Measurements from ENCODE around the gene COX15. TPM values are rescaled to one million over a fixed set of nuclear protein-coding genes. Genes with fewer than 3 reads are reported as not detected.

Gene COX15
- total RNA-seq, 1 donor from 2014 or later, result 30.3 TPM

DNA sequence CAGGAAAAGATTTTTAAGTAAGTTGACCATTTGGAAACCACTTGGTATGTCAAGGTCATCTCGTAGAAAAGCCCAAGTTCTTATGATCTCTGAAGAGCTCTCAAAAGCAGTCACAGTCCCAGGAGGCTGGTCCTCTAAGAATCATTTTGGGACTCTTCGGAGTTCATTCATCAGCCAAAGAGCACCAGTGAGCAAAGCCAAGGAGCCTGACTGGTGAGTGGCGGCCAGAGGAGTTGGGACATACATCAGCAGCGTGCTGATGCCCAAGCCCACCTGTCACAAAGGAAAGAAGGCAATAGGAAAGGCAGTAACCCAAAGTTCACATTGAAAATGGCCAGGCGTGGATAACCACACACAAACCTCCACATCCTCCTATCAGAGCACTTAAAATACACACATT lies 17.5 kb downstream of the COX15 start:
- no peak overlapping the region for H3K9ac ChIP-seq (ENCODE audit: low read depth in 1 of 3, low read length in 3 of 3)
- no peaks in the 10 kb centered on the region for H3K27me3 ChIP-seq (ENCODE audit: control insufficient read depth in 3 of 3, insufficient read depth in 3 of 3, low read length in 3 of 3)
- no peaks in the 10 kb centered on the region for H3K4me1 ChIP-seq (ENCODE audit: control insufficient read depth in 3 of 3, insufficient read depth in 3 of 3, low read length in 3 of 3)
- H3K9me3 ChIP-seq (ENCODE audit: control insufficient read depth in 3 of 3, low read length in 3 of 3), result no peaks in the 10 kb centered on the region
- no peak overlapping the region for H3K27ac ChIP-seq (ENCODE audit: low read depth, low read length)
- H3K36me3 ChIP-seq (ENCODE audit: control insufficient read depth in 3 of 3, insufficient read depth in 3 of 3, low read length in 3 of 3), result peaks cover 37 to 67% (median 39%) of the 10 kb centered on the region in 3 donors
- H3K4me3 ChIP-seq (ENCODE audit: low read length in 3 of 3), result no peak overlapping the region

DNA sequence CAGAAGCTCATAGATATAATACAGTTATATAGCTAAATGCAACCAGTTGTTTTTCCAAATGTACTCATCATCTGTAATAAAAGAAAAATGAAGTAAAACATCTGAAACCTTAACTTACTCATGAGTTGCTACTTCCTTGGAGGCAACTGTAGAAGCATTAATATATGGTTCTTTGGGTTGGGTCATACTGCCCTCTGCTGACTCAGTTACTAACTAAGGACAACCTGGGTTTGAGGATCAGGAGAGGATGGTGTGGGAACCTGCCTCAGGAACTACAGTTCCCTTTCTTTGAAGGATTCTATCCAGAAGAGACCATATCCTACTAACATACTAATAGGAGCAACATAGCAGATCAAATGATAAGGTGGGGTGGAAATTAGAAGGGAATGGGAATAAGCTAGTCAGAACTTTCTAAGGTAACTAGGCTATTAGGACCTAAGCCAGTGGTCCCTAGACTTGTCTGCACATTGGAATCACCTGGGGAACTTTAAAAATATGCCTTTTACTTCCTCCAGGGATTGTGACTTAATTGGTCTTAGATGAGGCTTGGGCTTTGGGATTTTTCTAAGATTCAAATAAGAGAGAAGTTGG lies 20.7 kb downstream of the COX15 start:
- no peaks in the 10 kb centered on the region for H3K27me3 ChIP-seq (ENCODE audit: control insufficient read depth in 3 of 3, insufficient read depth in 3 of 3, low read length in 3 of 3)
- H3K4me1 ChIP-seq (ENCODE audit: control insufficient read depth in 3 of 3, insufficient read depth in 3 of 3, low read length in 3 of 3), result no peaks in the 10 kb centered on the region
- no peak overlapping the region for H3K4me3 ChIP-seq (ENCODE audit: low read length in 3 of 3)
- no peak overlapping the region for H3K27ac ChIP-seq (ENCODE audit: low read depth, low read length)
- H3K36me3 ChIP-seq (ENCODE audit: control insufficient read depth in 3 of 3, insufficient read depth in 3 of 3, low read length in 3 of 3), result peaks cover 15 to 42% (median 19%) of the 10 kb centered on the region in 3 donors
- H3K9me3 ChIP-seq (ENCODE audit: control insufficient read depth in 3 of 3, low read length in 3 of 3), result no peaks in the 10 kb centered on the region
- no peak overlapping the region for H3K9ac ChIP-seq (ENCODE audit: low read depth in 1 of 3, low read length in 3 of 3)

DNA sequence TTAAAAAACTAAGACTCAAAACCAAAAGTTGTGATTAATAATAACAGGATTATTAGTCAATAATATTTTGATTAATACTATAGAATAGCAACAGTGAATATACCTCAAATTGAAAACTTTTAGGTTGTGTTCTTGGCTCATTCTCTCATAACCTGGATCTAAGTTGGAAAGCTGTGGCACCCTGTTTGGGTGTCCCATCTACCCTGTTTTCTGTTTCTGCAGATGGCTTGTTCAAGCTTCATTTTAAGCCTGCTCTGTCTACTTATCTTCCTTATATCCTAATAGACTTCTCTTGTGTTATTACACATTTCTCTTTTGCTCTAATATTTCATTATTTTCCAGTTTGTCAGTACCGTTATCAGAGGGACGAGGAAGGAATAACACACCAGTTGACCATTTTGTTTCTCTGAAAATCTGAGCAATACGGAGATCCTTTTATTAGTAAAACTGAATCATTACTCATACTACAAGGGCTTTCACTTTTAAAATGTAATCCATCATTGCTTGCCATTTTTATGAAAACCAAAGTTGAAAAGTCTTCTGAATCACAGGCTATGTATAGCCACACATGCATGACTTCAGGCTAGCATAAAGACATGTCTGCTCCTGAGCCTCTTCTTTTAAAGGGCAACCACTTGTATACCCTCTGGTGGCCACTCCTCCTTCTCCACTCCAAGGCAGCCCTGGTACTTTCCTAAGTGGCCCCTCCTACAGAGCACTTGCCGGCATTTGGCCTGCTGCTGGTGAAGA lies 22.3 kb downstream of the COX15 start:
- Histone ChIP-seq H3K9me3 (ENCODE audit: control insufficient read depth in 3 of 3, low read length in 3 of 3) (no peaks in the 10 kb centered on the region), H3K4me3 (ENCODE audit: low read length in 3 of 3) (no peak overlapping the region), H3K27ac (ENCODE audit: low read depth, low read length) (no peak overlapping the region), H3K36me3 (ENCODE audit: control insufficient read depth in 3 of 3, insufficient read depth in 3 of 3, low read length in 3 of 3) (peaks cover 9 to 31% (median 16%) of the 10 kb centered on the region in 3 donors), H3K4me1 (ENCODE audit: control insufficient read depth in 3 of 3, insufficient read depth in 3 of 3, low read length in 3 of 3) (no peaks in the 10 kb centered on the region), H3K9ac (ENCODE audit: low read depth in 1 of 3, low read length in 3 of 3) (no peak overlapping the region), H3K27me3 (ENCODE audit: control insufficient read depth in 3 of 3, insufficient read depth in 3 of 3, low read length in 3 of 3) (no peaks in the 10 kb centered on the region)

GRCh38 chr10:99708428-99709012 lies 23.4 kb downstream of the COX15 start:
- Histone ChIP-seq H3K4me1 (ENCODE audit: control insufficient read depth in 3 of 3, insufficient read depth in 3 of 3, low read length in 3 of 3) (no peaks in the 10 kb centered on the region), H3K27ac (ENCODE audit: low read depth, low read length) (no peak overlapping the region), H3K9ac (ENCODE audit: low read depth in 1 of 3, low read length in 3 of 3) (no peak overlapping the region), H3K27me3 (ENCODE audit: control insufficient read depth in 3 of 3, insufficient read depth in 3 of 3, low read length in 3 of 3) (no peaks in the 10 kb centered on the region), H3K9me3 (ENCODE audit: control insufficient read depth in 3 of 3, low read length in 3 of 3) (no peaks in the 10 kb centered on the region), H3K4me3 (ENCODE audit: low read length in 3 of 3) (no peak overlapping the region), H3K36me3 (ENCODE audit: control insufficient read depth in 3 of 3, insufficient read depth in 3 of 3, low read length in 3 of 3) (peaks cover 4 to 22% (median 14%) of the 10 kb centered on the region in 3 donors)

- Histone ChIP-seq H3K27me3 (ENCODE audit: control insufficient read depth in 3 of 3, insufficient read depth in 3 of 3, low read length in 3 of 3) (no peaks in the 10 kb centered on the region), H3K27ac (ENCODE audit: low read depth, low read length) (peak overlapping the region; percentile 0), H3K4me3 (ENCODE audit: low read length in 3 of 3) (no peak overlapping the region), H3K9ac (ENCODE audit: low read depth in 1 of 3, low read length in 3 of 3) (no peak overlapping the region), H3K9me3 (ENCODE audit: control insufficient read depth in 3 of 3, low read length in 3 of 3) (no peaks in the 10 kb centered on the region), H3K4me1 (ENCODE audit: control insufficient read depth in 3 of 3, insufficient read depth in 3 of 3, low read length in 3 of 3) (no peaks in the 10 kb centered on the region), H3K36me3 (ENCODE audit: control insufficient read depth in 3 of 3, insufficient read depth in 3 of 3, low read length in 3 of 3) (peaks cover 9 to 23% (median 22%) of the 10 kb centered on the region in 3 donors)
Observed at GRCh38 chr10:99700649-99701048, 31.3 kb downstream of the COX15 start.

- Histone ChIP-seq H3K27me3 (ENCODE audit: control insufficient read depth in 3 of 3, insufficient read depth in 3 of 3, low read length in 3 of 3) (no peaks in the 10 kb centered on the region), H3K27ac (ENCODE audit: low read depth, low read length) (no peak overlapping the region), H3K4me3 (ENCODE audit: low read length in 3 of 3) (no peak overlapping the region), H3K4me1 (ENCODE audit: control insufficient read depth in 3 of 3, insufficient read depth in 3 of 3, low read length in 3 of 3) (no peaks in the 10 kb centered on the region), H3K36me3 (ENCODE audit: control insufficient read depth in 3 of 3, insufficient read depth in 3 of 3, low read length in 3 of 3) (peaks cover 5 to 23% (median 14%) of the 10 kb centered on the region in 3 donors), H3K9ac (ENCODE audit: low read depth in 1 of 3, low read length in 3 of 3) (no peak overlapping the region), H3K9me3 (ENCODE audit: control insufficient read depth in 3 of 3, low read length in 3 of 3) (no peaks in the 10 kb centered on the region)
Observed at GRCh38 chr10:99698504-99699080, 33.3 kb downstream of the COX15 start.

GRCh38 chr10:99695761-99696160 lies 36.2 kb downstream of the COX15 start:
- H3K9ac ChIP-seq (ENCODE audit: low read depth in 1 of 3, low read length in 3 of 3), result no peak overlapping the region
- no peak overlapping the region for H3K27ac ChIP-seq (ENCODE audit: low read depth, low read length)
- H3K4me1 ChIP-seq (ENCODE audit: control insufficient read depth in 3 of 3, insufficient read depth in 3 of 3, low read length in 3 of 3), result no peaks in the 10 kb centered on the region
- peaks cover 5 to 18% (median 14%) of the 10 kb centered on the region in 3 donors for H3K36me3 ChIP-seq (ENCODE audit: control insufficient read depth in 3 of 3, insufficient read depth in 3 of 3, low read length in 3 of 3)
- H3K4me3 ChIP-seq (ENCODE audit: low read length in 3 of 3), result no peak overlapping the region
- no peaks in the 10 kb centered on the region for H3K9me3 ChIP-seq (ENCODE audit: control insufficient read depth in 3 of 3, low read length in 3 of 3)
- no peaks in the 10 kb centered on the region for H3K27me3 ChIP-seq (ENCODE audit: control insufficient read depth in 3 of 3, insufficient read depth in 3 of 3, low read length in 3 of 3)

GRCh38 chr10:99693933-99694583 lies 37.9 kb downstream of the COX15 start:
- Histone ChIP-seq H3K27me3 (ENCODE audit: control insufficient read depth in 3 of 3, insufficient read depth in 3 of 3, low read length in 3 of 3) (no peaks in the 10 kb centered on the region), H3K4me3 (ENCODE audit: low read length in 3 of 3) (no peak overlapping the region), H3K36me3 (ENCODE audit: control insufficient read depth in 3 of 3, insufficient read depth in 3 of 3, low read length in 3 of 3) (peaks cover 5 to 16% (median 14%) of the 10 kb centered on the region in 3 donors), H3K9me3 (ENCODE audit: control insufficient read depth in 3 of 3, low read length in 3 of 3) (no peaks in the 10 kb centered on the region), H3K9ac (ENCODE audit: low read depth in 1 of 3, low read length in 3 of 3) (no peak overlapping the region), H3K4me1 (ENCODE audit: control insufficient read depth in 3 of 3, insufficient read depth in 3 of 3, low read length in 3 of 3) (no peaks in the 10 kb centered on the region), H3K27ac (ENCODE audit: low read depth, low read length) (no peak overlapping the region)

DNA sequence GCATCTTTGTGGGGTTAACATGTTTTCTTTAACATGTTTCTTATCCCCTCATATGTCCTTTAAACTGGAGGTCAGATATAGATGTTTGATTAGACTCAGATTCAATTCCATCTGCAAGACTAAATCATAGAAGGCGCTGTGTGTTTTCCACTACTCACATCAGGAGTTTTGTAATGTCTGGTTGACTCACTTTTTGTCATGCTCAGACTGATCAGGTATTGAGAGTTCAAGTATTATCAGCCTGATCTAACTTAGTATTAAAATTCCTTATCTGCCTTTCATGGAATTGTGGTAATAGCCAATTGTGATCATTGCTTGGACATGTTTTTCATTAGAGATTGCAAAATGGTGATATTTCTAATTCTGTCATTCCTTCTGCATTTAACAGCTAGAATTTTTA lies 42.5 kb downstream of the COX15 start:
- Histone ChIP-seq H3K9me3 (ENCODE audit: control insufficient read depth in 3 of 3, low read length in 3 of 3) (no peaks in the 10 kb centered on the region), H3K27me3 (ENCODE audit: control insufficient read depth in 3 of 3, insufficient read depth in 3 of 3, low read length in 3 of 3) (no peaks in the 10 kb centered on the region), H3K27ac (ENCODE audit: low read depth, low read length) (no peak overlapping the region), H3K36me3 (ENCODE audit: control insufficient read depth in 3 of 3, insufficient read depth in 3 of 3, low read length in 3 of 3) (peaks cover 0 to 6% (median 0%) of the 10 kb centered on the region in 3 donors), H3K9ac (ENCODE audit: low read depth in 1 of 3, low read length in 3 of 3) (no peak overlapping the region), H3K4me3 (ENCODE audit: low read length in 3 of 3) (no peak overlapping the region), H3K4me1 (ENCODE audit: control insufficient read depth in 3 of 3, insufficient read depth in 3 of 3, low read length in 3 of 3) (no peaks in the 10 kb centered on the region)
